A549 (cell line): ENCODE data around the gene RBM44. TPM values are rescaled to one million over a fixed set of nuclear protein-coding genes. Genes with fewer than 3 reads are reported as not detected.

Experiments used
- ATAC-seq, 2 experiments: fragments of 200-7000 bp in 1 of 2; fragments of >200 bp in 1 of 2; cut with Nextera tagmentation in 1 of 2; cut with Tn5 transposase in 1 of 2; 3 replicates each; pipeline versions ENCODE4 v1.8.0 to v1.9.1; 2018 to 2020; ENCODE audit warnings: mild to moderate bottlenecking in 1 of 2, moderate library complexity in 1 of 2
- CTCF ChIA-PET: fragments of 300-600 bp; sonication (Branson Sonifier 250); formaldehyde crosslinking; extraction: SDS; loops from one replicate; lab custom pipeline; 2021; ENCODE audit warnings: antibody characterized with exemption, inconsistent platforms; lab: Yijun Ruan, JAX
- POLR2A ChIA-PET: fragments of 350-600 bp; formaldehyde crosslinking; extraction: SDS; loops from one replicate; lab custom pipeline; 2021; ENCODE audit warnings: antibody characterized with exemption, inconsistent platforms; lab: Yijun Ruan, JAX
- DNase-seq, 2 experiments: peaks; one replicate each; pipeline versions ENCODE4 v3.0.0 to v3.0.0-alpha.2; 2011 to 2016; ENCODE audit warnings: low read depth in 1 of 2, low spot score in 1 of 2
- FAIRE-seq: peaks from 2 replicates; lab custom pipeline; 2011; peaks lifted over from hg19 to GRCh38; lab: Jason Lieb, UNC
- H3K27ac ChIP-seq, 2 experiments: fragments of >200 bp; sonication (Bioruptor Twin); formaldehyde crosslinking; 3 replicates each; pipeline ENCODE4 v1.5.1; 2016 to 2017
- H3K4me1 ChIP-seq: fragments of >200 bp; sonication (Bioruptor Twin); formaldehyde crosslinking; 3 replicates; pipeline ENCODE4 v1.6.1; 2016
- H3K4me2 ChIP-seq: fragments of >200 bp; sonication (Bioruptor Twin); formaldehyde crosslinking; 3 replicates; pipeline ENCODE4 v1.6.1; 2016
- H3K4me3 ChIP-seq: fragments of >200 bp; sonication (Bioruptor Twin); formaldehyde crosslinking; 3 replicates; pipeline ENCODE4 v1.5.1; 2016
- H3K9me3 ChIP-seq: fragments of >200 bp; sonication (Bioruptor Twin); formaldehyde crosslinking; 3 replicates; pipeline ENCODE4 v1.6.1; 2016
- BCL3 ChIP-seq: fragments of >200 bp; sonication (Bioruptor Twin); formaldehyde crosslinking; IDR thresholded peaks from 3 replicates; pipeline ENCODE4 v1.6.1; 2016
- CBX2 ChIP-seq: fragments of 200-600 bp; sonication (generic); IDR thresholded peaks from 2 replicates; pipeline ENCODE4 v1.6.1; 2016; ENCODE audit warnings: low read depth, mild to moderate bottlenecking, borderline replicate concordance
- CTCF ChIP-seq: fragments of >200 bp; sonication (Bioruptor Twin); formaldehyde crosslinking; IDR thresholded peaks from 3 replicates; pipeline ENCODE4 v1.5.1; 2016
- E2F6 ChIP-seq: IDR thresholded peaks from 2 replicates; pipeline ENCODE4 v1.6.1; 2012; ENCODE audit warnings: low read depth, borderline replicate concordance
- EP300 ChIP-seq, 2 experiments: fragments of >200 bp; sonication (Bioruptor Twin); formaldehyde crosslinking; IDR thresholded peaks; 2 replicates in 1 of 2; 3 replicates in 1 of 2; pipeline ENCODE4 v1.6.1; 2016 to 2017
- FOSB ChIP-seq: fragments of 250-450 bp; sonication (Bioruptor Pico); IDR thresholded peaks from 2 replicates; pipeline ENCODE4 v1.5.0; 2020; ENCODE audit warnings: mild to moderate bottlenecking, moderate library complexity
- JUNB ChIP-seq: fragments of >200 bp; sonication (Bioruptor Twin); formaldehyde crosslinking; IDR thresholded peaks from 2 replicates; pipeline ENCODE4 v1.6.1; 2016
- KDM5A ChIP-seq: fragments of 200-600 bp; sonication (generic); IDR thresholded peaks from 2 replicates; pipeline ENCODE4 v1.6.1; 2016; ENCODE audit warnings: antibody characterized with exemption, mild to moderate bottlenecking
- MAFK ChIP-seq: fragments of 450-650 bp; IDR thresholded peaks from 2 replicates; pipeline ENCODE4 v1.6.1; 2014; ENCODE audit not compliant: partially characterized antibody
- POLR2A ChIP-seq: IDR thresholded peaks from 2 replicates; pipeline ENCODE4 v1.6.1; 2012; ENCODE audit warnings: mild to moderate bottlenecking, low read length
- RAD21 ChIP-seq, 2 experiments: fragments of >200 bp in 1 of 2; sonication (Bioruptor Twin) in 1 of 2; formaldehyde crosslinking in 1 of 2; IDR thresholded peaks in 1 of 2; conservative IDR thresholded peaks in 1 of 2; 2 replicates in 1 of 2; 3 replicates in 1 of 2; pipeline ENCODE4 v1.6.1; 2012 to 2018; ENCODE audit warnings: inconsistent platforms in 1 of 2
- RFX5 ChIP-seq: fragments of 450-650 bp; IDR thresholded peaks from 2 replicates; pipeline ENCODE4 v1.7.1; 2014; ENCODE audit warnings: antibody characterized with exemption, mild to moderate bottlenecking, moderate library complexity
- RNF2 ChIP-seq: fragments of 200-600 bp; sonication (generic); IDR thresholded peaks from 2 replicates; pipeline ENCODE4 v1.6.1; 2016; ENCODE audit warnings: low read depth, mild to moderate bottlenecking, antibody characterized with exemption, moderate library complexity, borderline replicate concordance
- USF2 ChIP-seq: fragments of 450-650 bp; IDR thresholded peaks from 2 replicates; pipeline ENCODE4 v1.6.1; 2014; ENCODE audit warnings: antibody characterized with exemption
- ZFP36 ChIP-seq: fragments of 450-650 bp; IDR thresholded peaks from 2 replicates; pipeline ENCODE4 v1.6.1; 2014; ENCODE audit warnings: borderline replicate concordance; ENCODE audit not compliant: partially characterized antibody
- WGBS: methylation state at CpG from one replicate; pipeline ENCODE4 v1.1.6; 2017; ENCODE audit errors: missing lambda C conversion rate; 5-methylcytosine and 5-hydroxymethylcytosine counted together
- polyA plus RNA-seq, 4 experiments: library from polyadenylated mRNA; depleted of rRNA in 3 of 4; stranded (reverse); fragments of >200 nt; fragmentation: RNase III in 1 of 4; extraction: RNeasy Plus Mini Kit Qiagen cat#74134 plus additional on column Dnase treatment in 1 of 4; gene quantifications; 2 replicates in 3 of 4; 3 replicates in 1 of 4; pipeline ENCODE4 v1.2.3, GENCODE V29; 2011 to 2017

Gene RBM44
- polyA plus RNA-seq, 2 of the 4 experiments (the other 2 are of a cell fraction), result 0.30 to 0.87 TPM

GRCh38 chr2:237863689-237864443 is 65.3 kb downstream of the RBM44 start:
- TF ChIP-seq BCL3 (no peak), FOSB (CRISPR knock-in tag) (no peak), E2F6 (no peak), ZFP36 (no peak), RAD21 (conservative IDR thresholded peaks at IDR 0.05 in 1 of 2, IDR thresholded peaks at IDR 0.05 in 1 of 2) (no peak), CTCF (no peak), JUNB (no peak), RFX5 (no peak), CBX2 (no peak), MAFK (no peak), USF2 (no peak)
- ChIA-PET POLR2A (no interaction called here), CTCF (interaction anchor here (1.1 to 1.3 kb wide), 2 partner anchors 12 to 19 kb away, joined by 3 read pairs; no protein-coding TSS in a partner anchor)
- DNase-seq, result no peak
- peaks cover 49% of the 10 kb centered on the region for H3K4me1 ChIP-seq
- no peak overlapping the region for H3K4me2 ChIP-seq
- 83% methylated on average over 17 of the region's 22 CpGs for WGBS
- peak overlapping the region in 1 of 2 experiments; percentile 66; a peak in 2 of 6 replicates for H3K27ac ChIP-seq
- FAIRE-seq, result no peak
- H3K9me3 ChIP-seq, result no peaks in the 10 kb centered on the region
- no peak for ATAC-seq
- H3K4me3 ChIP-seq, result no peak overlapping the region

GRCh38 chr2:237864444-237864931 is 65.9 kb downstream of the RBM44 start:
- peaks cover 49% of the 10 kb centered on the region for H3K4me1 ChIP-seq
- POLR2A ChIA-PET, result no interaction called here
- WGBS, result 69% methylated on average over 10 of the region's 10 CpGs
- TF ChIP-seq JUNB (no peak), EP300 (IDR thresholded peaks at IDR 0.05) (no peak), KDM5A (no peak), RNF2 (no peak), POLR2A (no peak), MAFK (no peak)
- TF ChIP-seq, all 56 proteins: peak for 0
- Histone ChIP-seq H3K27ac (peak overlapping the region in 1 of 2 experiments; percentile 66; a peak in 3 of 6 replicates), H3K9me3 (no peaks in the 10 kb centered on the region), H3K4me2 (peak overlapping the region; percentile 9; the same call in 1 of the 3 replicates), H3K4me3 (no peak overlapping the region)
- FAIRE-seq, result no peak
- no peak for DNase-seq
- no peak for ATAC-seq
- CTCF ChIA-PET, result interaction anchor here (1.1 to 1.5 kb wide), 3 partner anchors 9 to 18 kb away, joined by 3 read pairs; no protein-coding TSS in a partner anchor
